A549 (cell line): ENCODE data around the gene JKAMP.

Experiments used
- FOXS1 ChIP-seq: fragments of 250-450 bp; sonication (Bioruptor Pico); IDR thresholded peaks from 2 replicates; pipeline ENCODE4 v1.5.0; 2020; ENCODE audit warnings: mild to moderate bottlenecking, moderate library complexity
- JUN ChIP-seq, 2 experiments: fragments of >200 bp; sonication (Bioruptor Twin); formaldehyde crosslinking; IDR thresholded peaks; 2 replicates in 1 of 2; 3 replicates in 1 of 2; pipeline ENCODE4 v1.6.1; 2016 to 2017
- PHF8 ChIP-seq: fragments of 200-600 bp; sonication (generic); IDR thresholded peaks from 2 replicates; pipeline ENCODE4 v1.6.1; 2016; ENCODE audit warnings: low read depth, mild to moderate bottlenecking, antibody characterized with exemption, moderate library complexity, borderline replicate concordance
- POLR2A ChIP-seq: IDR thresholded peaks from 2 replicates; pipeline ENCODE4 v1.6.1; 2012; ENCODE audit warnings: mild to moderate bottlenecking, low read length
- ZNF302 ChIP-seq: fragments of 250-450 bp; sonication (Bioruptor Pico); IDR thresholded peaks from 2 replicates; pipeline ENCODE4 v1.9.0; 2021; ENCODE audit warnings: inconsistent platforms, mild to moderate bottlenecking, moderate library complexity
- TF ChIP-seq, protein P1 (sequence below): fragments of >200 bp; sonication (Bioruptor Twin); formaldehyde crosslinking; IDR thresholded peaks from 3 replicates; pipeline ENCODE4 v1.5.1; 2016
- TF ChIP-seq, protein P2 (sequence below): fragments of 200-600 bp; sonication (generic); IDR thresholded peaks from 2 replicates; pipeline ENCODE4 v1.6.1; 2016; ENCODE audit warnings: antibody characterized with exemption, mild to moderate bottlenecking, moderate library complexity
- TF ChIP-seq, protein P3 (sequence below): IDR thresholded peaks from 2 replicates; pipeline ENCODE4 v1.6.1; 2012; ENCODE audit warnings: low read depth, borderline replicate concordance

DNA sequence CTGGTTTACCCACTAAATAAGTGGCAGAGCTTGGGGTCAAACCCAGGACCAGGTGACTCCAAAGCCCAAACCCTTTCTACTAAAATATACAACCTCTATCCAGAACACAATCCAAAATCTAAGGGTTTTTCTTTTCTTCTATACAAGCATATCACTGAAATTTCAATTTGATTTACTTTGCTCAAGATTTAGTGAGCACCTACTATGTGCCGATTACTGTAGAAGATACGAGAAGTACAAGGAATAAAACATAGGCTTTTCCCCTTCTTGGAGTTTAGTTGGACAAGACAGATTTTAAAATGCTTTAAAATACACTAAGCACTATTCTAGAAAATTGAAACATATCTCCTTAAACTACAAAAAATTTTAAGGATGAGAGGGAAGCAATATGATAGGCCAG, 2.9 kb upstream of the JKAMP start:
- TF ChIP-seq, protein P1, sequence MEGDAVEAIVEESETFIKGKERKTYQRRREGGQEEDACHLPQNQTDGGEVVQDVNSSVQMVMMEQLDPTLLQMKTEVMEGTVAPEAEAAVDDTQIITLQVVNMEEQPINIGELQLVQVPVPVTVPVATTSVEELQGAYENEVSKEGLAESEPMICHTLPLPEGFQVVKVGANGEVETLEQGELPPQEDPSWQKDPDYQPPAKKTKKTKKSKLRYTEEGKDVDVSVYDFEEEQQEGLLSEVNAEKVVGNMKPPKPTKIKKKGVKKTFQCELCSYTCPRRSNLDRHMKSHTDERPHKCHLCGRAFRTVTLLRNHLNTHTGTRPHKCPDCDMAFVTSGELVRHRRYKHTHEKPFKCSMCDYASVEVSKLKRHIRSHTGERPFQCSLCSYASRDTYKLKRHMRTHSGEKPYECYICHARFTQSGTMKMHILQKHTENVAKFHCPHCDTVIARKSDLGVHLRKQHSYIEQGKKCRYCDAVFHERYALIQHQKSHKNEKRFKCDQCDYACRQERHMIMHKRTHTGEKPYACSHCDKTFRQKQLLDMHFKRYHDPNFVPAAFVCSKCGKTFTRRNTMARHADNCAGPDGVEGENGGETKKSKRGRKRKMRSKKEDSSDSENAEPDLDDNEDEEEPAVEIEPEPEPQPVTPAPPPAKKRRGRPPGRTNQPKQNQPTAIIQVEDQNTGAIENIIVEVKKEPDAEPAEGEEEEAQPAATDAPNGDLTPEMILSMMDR, result no peak
- no peak for TF ChIP-seq POLR2A
- TF ChIP-seq JUN (IDR thresholded peaks at IDR 0.05), result no peak
- no peak for TF ChIP-seq ZNF302
- TF ChIP-seq, protein P2, sequence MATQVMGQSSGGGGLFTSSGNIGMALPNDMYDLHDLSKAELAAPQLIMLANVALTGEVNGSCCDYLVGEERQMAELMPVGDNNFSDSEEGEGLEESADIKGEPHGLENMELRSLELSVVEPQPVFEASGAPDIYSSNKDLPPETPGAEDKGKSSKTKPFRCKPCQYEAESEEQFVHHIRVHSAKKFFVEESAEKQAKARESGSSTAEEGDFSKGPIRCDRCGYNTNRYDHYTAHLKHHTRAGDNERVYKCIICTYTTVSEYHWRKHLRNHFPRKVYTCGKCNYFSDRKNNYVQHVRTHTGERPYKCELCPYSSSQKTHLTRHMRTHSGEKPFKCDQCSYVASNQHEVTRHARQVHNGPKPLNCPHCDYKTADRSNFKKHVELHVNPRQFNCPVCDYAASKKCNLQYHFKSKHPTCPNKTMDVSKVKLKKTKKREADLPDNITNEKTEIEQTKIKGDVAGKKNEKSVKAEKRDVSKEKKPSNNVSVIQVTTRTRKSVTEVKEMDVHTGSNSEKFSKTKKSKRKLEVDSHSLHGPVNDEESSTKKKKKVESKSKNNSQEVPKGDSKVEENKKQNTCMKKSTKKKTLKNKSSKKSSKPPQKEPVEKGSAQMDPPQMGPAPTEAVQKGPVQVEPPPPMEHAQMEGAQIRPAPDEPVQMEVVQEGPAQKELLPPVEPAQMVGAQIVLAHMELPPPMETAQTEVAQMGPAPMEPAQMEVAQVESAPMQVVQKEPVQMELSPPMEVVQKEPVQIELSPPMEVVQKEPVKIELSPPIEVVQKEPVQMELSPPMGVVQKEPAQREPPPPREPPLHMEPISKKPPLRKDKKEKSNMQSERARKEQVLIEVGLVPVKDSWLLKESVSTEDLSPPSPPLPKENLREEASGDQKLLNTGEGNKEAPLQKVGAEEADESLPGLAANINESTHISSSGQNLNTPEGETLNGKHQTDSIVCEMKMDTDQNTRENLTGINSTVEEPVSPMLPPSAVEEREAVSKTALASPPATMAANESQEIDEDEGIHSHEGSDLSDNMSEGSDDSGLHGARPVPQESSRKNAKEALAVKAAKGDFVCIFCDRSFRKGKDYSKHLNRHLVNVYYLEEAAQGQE, result no peak
- TF ChIP-seq PHF8, result no peak
- TF ChIP-seq FOXS1 (CRISPR knock-in tag), result no peak
- TF ChIP-seq, protein P3, sequence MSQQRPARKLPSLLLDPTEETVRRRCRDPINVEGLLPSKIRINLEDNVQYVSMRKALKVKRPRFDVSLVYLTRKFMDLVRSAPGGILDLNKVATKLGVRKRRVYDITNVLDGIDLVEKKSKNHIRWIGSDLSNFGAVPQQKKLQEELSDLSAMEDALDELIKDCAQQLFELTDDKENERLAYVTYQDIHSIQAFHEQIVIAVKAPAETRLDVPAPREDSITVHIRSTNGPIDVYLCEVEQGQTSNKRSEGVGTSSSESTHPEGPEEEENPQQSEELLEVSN, result no peak
